Tibial artery (tissue), 4 donors: ENCODE results near the gene GALNT2.

Source experiments
- DNase-seq, 2 donors: peaks; one replicate each; pipeline ENCODE4 v3.0.0-alpha.2; 2019
- H3K27ac ChIP-seq, 2 donors: fragments of 200-600 bp; sonication (generic) in 1 of 2; 1 replicate in 1 of 2; 2 replicates in 1 of 2; pipeline ENCODE4 v1.5.1; 2018 to 2019; ENCODE audit warnings: mild to moderate bottlenecking in 1 of 2
- H3K27me3 ChIP-seq, 2 donors: fragments of 200-600 bp; sonication (generic) in 1 of 2; one replicate each; pipeline versions ENCODE4 v1.5.1 to v1.6.0; 2016 to 2019
- H3K36me3 ChIP-seq, 3 donors: fragments of 200-600 bp; sonication (generic) in 2 of 3; one replicate each; pipeline ENCODE4 v1.5.1; 2016 to 2019; ENCODE audit warnings: mild to moderate bottlenecking in 2 of 3
- H3K4me1 ChIP-seq, 4 donors: fragments of 200-600 bp; sonication (generic) in 2 of 4; 1 replicate in 3 of 4; 2 replicates in 1 of 4; pipeline ENCODE4 v1.5.1; 2016 to 2019
- H3K4me3 ChIP-seq, 2 donors: fragments of 200-600 bp; sonication (generic) in 1 of 2; 1 replicate in 1 of 2; 2 replicates in 1 of 2; pipeline ENCODE4 v1.5.1; 2018 to 2019; ENCODE audit warnings: mild to moderate bottlenecking in 2 of 2
- H3K9me3 ChIP-seq, 3 donors: fragments of 200-600 bp; sonication (generic) in 1 of 3; one replicate each; pipeline ENCODE4 v1.5.1; 2016 to 2019
- intact Hi-C: fragments of 100-400 bp; cut with DNase I; formaldehyde crosslinking; loops from one replicate; pipeline ENCODE4 v1.15.0; 2023; ENCODE audit warnings: low total_unique reads
- TF ChIP-seq, protein P1 (sequence below), 2 experiments: fragments of 200-600 bp in 1 of 2; fragments of 450-650 bp in 1 of 2; IDR thresholded peaks; one replicate each; pipeline ENCODE4 v1.5.1; 2017 to 2019; ENCODE audit warnings: antibody characterized with exemption in 2 of 2, mild to moderate bottlenecking in 1 of 2, moderate library complexity in 1 of 2

GALNT2 gene

GRCh38 chr1:230326971-230327891 lies 260.2 kb downstream of the GALNT2 start:
- H3K4me3 ChIP-seq: no peak overlapping the region
- intact Hi-C loops: no loop called here
- TF ChIP-seq, protein P1, sequence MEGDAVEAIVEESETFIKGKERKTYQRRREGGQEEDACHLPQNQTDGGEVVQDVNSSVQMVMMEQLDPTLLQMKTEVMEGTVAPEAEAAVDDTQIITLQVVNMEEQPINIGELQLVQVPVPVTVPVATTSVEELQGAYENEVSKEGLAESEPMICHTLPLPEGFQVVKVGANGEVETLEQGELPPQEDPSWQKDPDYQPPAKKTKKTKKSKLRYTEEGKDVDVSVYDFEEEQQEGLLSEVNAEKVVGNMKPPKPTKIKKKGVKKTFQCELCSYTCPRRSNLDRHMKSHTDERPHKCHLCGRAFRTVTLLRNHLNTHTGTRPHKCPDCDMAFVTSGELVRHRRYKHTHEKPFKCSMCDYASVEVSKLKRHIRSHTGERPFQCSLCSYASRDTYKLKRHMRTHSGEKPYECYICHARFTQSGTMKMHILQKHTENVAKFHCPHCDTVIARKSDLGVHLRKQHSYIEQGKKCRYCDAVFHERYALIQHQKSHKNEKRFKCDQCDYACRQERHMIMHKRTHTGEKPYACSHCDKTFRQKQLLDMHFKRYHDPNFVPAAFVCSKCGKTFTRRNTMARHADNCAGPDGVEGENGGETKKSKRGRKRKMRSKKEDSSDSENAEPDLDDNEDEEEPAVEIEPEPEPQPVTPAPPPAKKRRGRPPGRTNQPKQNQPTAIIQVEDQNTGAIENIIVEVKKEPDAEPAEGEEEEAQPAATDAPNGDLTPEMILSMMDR (IDR thresholded peaks at IDR 0.05): no peak
- H3K27ac ChIP-seq: no peak overlapping the region
- H3K9me3 ChIP-seq: no peaks in the 10 kb centered on the region
- DNase-seq: no peak
- H3K27me3 ChIP-seq: no peaks in the 10 kb centered on the region
- H3K4me1 ChIP-seq: no peaks in the 10 kb centered on the region
- no peaks in the 10 kb centered on the region for H3K36me3 ChIP-seq

- Histone ChIP-seq H3K27ac (no peak overlapping the region), H3K36me3 (no peaks in the 10 kb centered on the region), H3K4me1 (no peaks in the 10 kb centered on the region), H3K4me3 (no peak overlapping the region), H3K27me3 (no peaks in the 10 kb centered on the region), H3K9me3 (no peaks in the 10 kb centered on the region)
- intact Hi-C loops: no loop called here
- TF ChIP-seq, protein P1 (IDR thresholded peaks at IDR 0.05): no peak
- DNase-seq: no peak
These were observed 260.9 kb downstream of the GALNT2 start for GRCh38 chr1:230327892-230328284.

DNA sequence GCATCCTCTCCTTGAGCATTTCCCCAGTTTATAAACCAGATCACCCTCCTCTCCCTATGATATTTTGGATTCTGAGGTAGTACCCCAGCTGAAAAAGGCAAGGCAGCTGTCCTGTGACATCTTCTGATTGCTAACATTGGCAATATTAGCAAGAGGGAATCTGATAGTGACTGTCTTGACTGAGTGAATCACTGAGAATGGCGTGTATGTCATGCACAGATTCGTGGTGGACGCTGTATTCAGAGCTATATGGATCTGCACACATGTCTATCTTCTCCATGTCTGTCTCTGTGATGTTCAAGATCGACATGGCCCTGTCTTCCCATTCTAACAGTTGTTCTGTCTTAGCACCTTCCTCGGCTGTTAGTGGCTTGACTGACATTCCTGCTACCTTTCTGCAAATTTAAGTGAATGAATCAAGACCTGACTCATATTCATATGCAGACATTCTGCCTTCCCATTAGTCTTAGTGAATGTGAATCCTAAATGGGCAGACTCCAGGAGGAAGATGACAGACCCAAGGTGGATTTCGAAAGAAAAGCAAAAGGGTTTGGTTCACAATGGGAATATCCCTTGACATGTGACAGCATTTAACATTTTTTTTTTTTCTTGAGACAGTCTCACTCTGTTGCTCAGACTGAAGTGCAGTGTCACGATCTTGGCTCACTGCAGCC lies 261.4 kb downstream of the GALNT2 start:
- H3K27me3 ChIP-seq: no peaks in the 10 kb centered on the region
- H3K36me3 ChIP-seq: no peaks in the 10 kb centered on the region
- intact Hi-C loops: no loop called here
- no peaks in the 10 kb centered on the region for H3K4me1 ChIP-seq
- TF ChIP-seq, protein P1 (IDR thresholded peaks at IDR 0.05): no peak
- H3K4me3 ChIP-seq: no peak overlapping the region
- no peak overlapping the region for H3K27ac ChIP-seq
- no peaks in the 10 kb centered on the region for H3K9me3 ChIP-seq
- no peak for DNase-seq

GRCh38 chr1:230330157-230330556 lies 263.1 kb downstream of the GALNT2 start:
- Histone ChIP-seq H3K27me3 (no peaks in the 10 kb centered on the region), H3K9me3 (no peaks in the 10 kb centered on the region), H3K4me3 (no peak overlapping the region), H3K27ac (no peak overlapping the region), H3K36me3 (no peaks in the 10 kb centered on the region), H3K4me1 (peaks cover 0 to 9% (median 4%) of the 10 kb centered on the region in 4 donors)
- TF ChIP-seq, protein P1 (IDR thresholded peaks at IDR 0.05): no peak
- intact Hi-C loops: no loop called here
- no peak for DNase-seq
